MM.1S (cell line): Measurements from ENCODE around the gene PCIF1.
"Not testable (repeated sequence)": the region's sequence is repeated elsewhere in the genome, so short reads cannot be mapped to it uniquely, and the experiment has no call there.

Experiments used
- DNase-seq: peaks from one replicate; pipeline ENCODE4 v3.0.0-alpha.2; 2015
- H2AFZ ChIP-seq: fragments of 300-600 bp; sonication (generic); 2 replicates; pipeline ENCODE4 v1.6.0; 2016; ENCODE audit warnings: antibody characterized with exemption, low read length
- H3F3A ChIP-seq: fragments of 300-600 bp; sonication (generic); 2 replicates; pipeline ENCODE4 v1.6.1; 2016; ENCODE audit warnings: mild to moderate bottlenecking, antibody characterized with exemption, low read length, moderate library complexity, mixed read lengths; ENCODE audit not compliant: insufficient read depth
- H3K27ac ChIP-seq: fragments of 300-600 bp; sonication (generic); 2 replicates; pipeline ENCODE4 v1.5.1; 2016; ENCODE audit warnings: mild to moderate bottlenecking, low read length
- H3K27me3 ChIP-seq: fragments of 300-600 bp; sonication (generic); replicated peaks from 2 replicates; pipeline ENCODE4 v1.6.0; 2016; ENCODE audit warnings: low read length; ENCODE audit not compliant: insufficient read depth
- H3K36me3 ChIP-seq: fragments of 300-600 bp; sonication (generic); replicated peaks from 2 replicates; pipeline ENCODE4 v1.6.1; 2016; ENCODE audit warnings: mild to moderate bottlenecking, low read length, mixed read lengths; ENCODE audit not compliant: insufficient read depth
- H3K4me1 ChIP-seq: fragments of 300-600 bp; sonication (generic); 2 replicates; pipeline ENCODE4 v1.6.1; 2016; ENCODE audit warnings: low read length, mixed read lengths
- H3K4me2 ChIP-seq: fragments of 300-600 bp; sonication (generic); 2 replicates; pipeline ENCODE4 v1.6.0; 2016; ENCODE audit warnings: low read depth, low read length
- H3K4me3 ChIP-seq: fragments of 300-600 bp; sonication (generic); 2 replicates; pipeline ENCODE4 v1.5.1; 2016; ENCODE audit warnings: low read length, mixed read lengths
- H3K79me2 ChIP-seq: fragments of 300-600 bp; sonication (generic); 2 replicates; pipeline ENCODE4 v1.6.1; 2016; ENCODE audit warnings: mixed run types, low read length, mixed read lengths
- H3K9ac ChIP-seq: fragments of 300-600 bp; sonication (generic); 2 replicates; pipeline ENCODE4 v1.6.1; 2016; ENCODE audit warnings: low read length, mixed read lengths
- H3K9me2 ChIP-seq: fragments of 300-600 bp; sonication (generic); replicated peaks from 2 replicates; pipeline ENCODE4 v1.6.1; 2016; ENCODE audit warnings: mild to moderate bottlenecking, low read length, mixed read lengths; ENCODE audit not compliant: insufficient read depth
- H3K9me3 ChIP-seq: fragments of 300-600 bp; sonication (generic); replicated peaks from 2 replicates; pipeline ENCODE4 v1.6.1; 2016; ENCODE audit warnings: mild to moderate bottlenecking, low read length, mixed read lengths; ENCODE audit not compliant: insufficient read depth
- H4K20me1 ChIP-seq: fragments of 300-600 bp; sonication (generic); 2 replicates; pipeline ENCODE4 v1.6.1; 2016; ENCODE audit warnings: mild to moderate bottlenecking, low read length, moderate library complexity, mixed read lengths; ENCODE audit not compliant: insufficient read depth
- CTCF ChIP-seq: fragments of 300-600 bp; sonication (generic); IDR thresholded peaks from 2 replicates; pipeline ENCODE4 v1.5.1; 2016; ENCODE audit warnings: antibody characterized with exemption, low read length, mixed read lengths
- EZH2 ChIP-seq: fragments of 300-600 bp; sonication (generic); optimal IDR thresholded peaks from 2 replicates; pipeline ENCODE3; 2017; ENCODE audit warnings: low read depth, mild to moderate bottlenecking, antibody characterized with exemption, low read length, mixed read lengths
- EZH2phosphoT487 ChIP-seq: fragments of 300-600 bp; sonication (generic); IDR thresholded peaks from 2 replicates; pipeline ENCODE4 v1.6.1; 2018; ENCODE audit warnings: antibody characterized with exemption, low read length

The PCIF1 gene

GRCh38 chr20:45925821-45926506, 8.5 kb upstream of the PCIF1 start:
- no peaks in the 10 kb centered on the region for H3F3A ChIP-seq
- no peak overlapping the region for H3K4me2 ChIP-seq
- TF ChIP-seq CTCF (no peak), EZH2phosphoT487 (no peak), EZH2 (no peak)
- H3K36me3 ChIP-seq, result no peaks in the 10 kb centered on the region
- H2AFZ ChIP-seq, result no peak overlapping the region
- H3K27ac ChIP-seq, result no peak overlapping the region
- no peaks in the 10 kb centered on the region for H4K20me1 ChIP-seq
- no peak overlapping the region for H3K4me3 ChIP-seq
- no peaks in the 10 kb centered on the region for H3K79me2 ChIP-seq
- no peak overlapping the region for H3K9ac ChIP-seq
- H3K9me2 ChIP-seq, result no peaks in the 10 kb centered on the region
- DNase-seq, result no peak
- no peaks in the 10 kb centered on the region for H3K27me3 ChIP-seq
- no peaks in the 10 kb centered on the region for H3K9me3 ChIP-seq
- no peaks in the 10 kb centered on the region for H3K4me1 ChIP-seq

GRCh38 chr20:45926731-45927070, 7.8 kb upstream of the PCIF1 start:
- no peak for DNase-seq
- Histone ChIP-seq H3K36me3 (no peaks in the 10 kb centered on the region), H4K20me1 (no peaks in the 10 kb centered on the region), H3K27me3 (no peaks in the 10 kb centered on the region), H3K9ac (no peak overlapping the region), H3K4me2 (no peak overlapping the region), H3K9me3 (no peaks in the 10 kb centered on the region), H2AFZ (no peak overlapping the region), H3F3A (no peaks in the 10 kb centered on the region), H3K4me3 (no peak overlapping the region), H3K4me1 (no peaks in the 10 kb centered on the region), H3K27ac (no peak overlapping the region), H3K9me2 (no peaks in the 10 kb centered on the region), H3K79me2 (no peaks in the 10 kb centered on the region)
- TF ChIP-seq EZH2phosphoT487 (no peak), CTCF (no peak), EZH2 (no peak)

GRCh38 chr20:45927071-45927878, 7.2 kb upstream of the PCIF1 start:
- Histone ChIP-seq H3K9ac (no peak overlapping the region), H3K27me3 (no peaks in the 10 kb centered on the region), H3K4me2 (no peak overlapping the region), H3F3A (no peaks in the 10 kb centered on the region), H3K4me3 (no peak overlapping the region), H2AFZ (no peak overlapping the region), H3K9me3 (no peaks in the 10 kb centered on the region), H3K36me3 (no peaks in the 10 kb centered on the region), H3K27ac (no peak overlapping the region), H3K9me2 (no peaks in the 10 kb centered on the region), H3K4me1 (no peaks in the 10 kb centered on the region), H3K79me2 (no peaks in the 10 kb centered on the region), H4K20me1 (no peaks in the 10 kb centered on the region)
- TF ChIP-seq EZH2phosphoT487 (no peak), EZH2 (no peak), CTCF (no peak)
- no peak for DNase-seq

- not testable (repeated sequence) for DNase-seq, H3K4me1 ChIP-seq, H4K20me1 ChIP-seq, H3K4me3 ChIP-seq, H3K9me3 ChIP-seq, H3K9me2 ChIP-seq, H3K9ac ChIP-seq, H2AFZ ChIP-seq, H3K27me3 ChIP-seq, H3F3A ChIP-seq, H3K4me2 ChIP-seq, H3K27ac ChIP-seq, H3K36me3 ChIP-seq
- H3K79me2 ChIP-seq, result peaks cover 24% of the 10 kb centered on the region
Measured at GRCh38 chr20:45931680-45932079, 2.8 kb upstream of the PCIF1 start.
